ENCODE measurements around the gene LPIN1.

Gene LPIN1

DNA sequence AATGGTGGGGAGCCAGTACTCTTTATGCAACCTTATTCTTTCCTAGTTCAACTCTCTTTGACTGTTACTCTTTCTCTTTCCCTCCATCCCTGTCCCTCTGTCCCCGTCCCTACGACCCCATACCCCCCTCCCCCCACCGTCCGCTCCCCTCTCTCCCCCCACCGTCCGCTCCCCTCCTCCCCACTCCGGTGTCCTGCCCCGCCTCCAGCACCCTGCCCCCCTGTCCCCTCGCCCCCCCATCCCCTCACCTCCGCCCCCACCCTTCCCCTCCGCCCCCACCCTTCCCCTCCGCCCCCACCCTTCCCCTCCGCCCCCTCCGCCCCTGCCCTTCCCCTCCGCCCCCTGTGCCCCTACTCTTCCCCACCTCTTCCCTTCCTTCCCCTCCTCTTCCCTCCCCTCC is 128.4 kb downstream of the LPIN1 start:
- TF ChIP-seq, protein P1, sequence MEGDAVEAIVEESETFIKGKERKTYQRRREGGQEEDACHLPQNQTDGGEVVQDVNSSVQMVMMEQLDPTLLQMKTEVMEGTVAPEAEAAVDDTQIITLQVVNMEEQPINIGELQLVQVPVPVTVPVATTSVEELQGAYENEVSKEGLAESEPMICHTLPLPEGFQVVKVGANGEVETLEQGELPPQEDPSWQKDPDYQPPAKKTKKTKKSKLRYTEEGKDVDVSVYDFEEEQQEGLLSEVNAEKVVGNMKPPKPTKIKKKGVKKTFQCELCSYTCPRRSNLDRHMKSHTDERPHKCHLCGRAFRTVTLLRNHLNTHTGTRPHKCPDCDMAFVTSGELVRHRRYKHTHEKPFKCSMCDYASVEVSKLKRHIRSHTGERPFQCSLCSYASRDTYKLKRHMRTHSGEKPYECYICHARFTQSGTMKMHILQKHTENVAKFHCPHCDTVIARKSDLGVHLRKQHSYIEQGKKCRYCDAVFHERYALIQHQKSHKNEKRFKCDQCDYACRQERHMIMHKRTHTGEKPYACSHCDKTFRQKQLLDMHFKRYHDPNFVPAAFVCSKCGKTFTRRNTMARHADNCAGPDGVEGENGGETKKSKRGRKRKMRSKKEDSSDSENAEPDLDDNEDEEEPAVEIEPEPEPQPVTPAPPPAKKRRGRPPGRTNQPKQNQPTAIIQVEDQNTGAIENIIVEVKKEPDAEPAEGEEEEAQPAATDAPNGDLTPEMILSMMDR (IDR thresholded peaks at IDR 0.05; ENCODE audit: low read depth, low read length, missing control alignments) = no peak
- no peak overlapping the region for H3K4me3 ChIP-seq (replicated peaks; ENCODE audit: low read depth, low read length)
- no peak for DNase-seq (ENCODE audit: extremely low read depth, low read depth)

DNA sequence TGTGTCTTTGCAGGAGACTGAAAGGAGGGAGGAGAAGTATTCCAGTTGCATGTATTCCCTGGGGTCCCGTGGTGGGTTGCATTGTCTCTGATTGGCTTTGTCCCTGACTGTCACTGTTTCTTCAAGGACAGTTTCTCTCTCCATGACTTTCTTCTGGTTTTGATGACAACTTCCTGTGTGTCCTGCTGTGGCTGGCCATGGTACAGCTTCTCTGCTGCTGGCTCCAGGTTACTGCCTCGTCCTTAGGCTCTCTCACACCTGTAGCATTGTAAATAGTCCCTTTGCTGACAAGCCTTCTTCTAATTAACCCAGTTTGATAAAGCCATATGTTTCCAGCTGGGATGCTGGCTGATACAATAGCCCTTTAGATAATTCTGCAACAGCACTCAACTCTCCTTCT is 129.0 kb downstream of the LPIN1 start:
- no peak overlapping the region for H3K4me3 ChIP-seq (replicated peaks; ENCODE audit: low read depth, low read length)
- no peak for DNase-seq (ENCODE audit: extremely low read depth, low read depth)
- TF ChIP-seq, protein P1 (IDR thresholded peaks at IDR 0.05; ENCODE audit: low read depth, low read length, missing control alignments) = no peak

DNA sequence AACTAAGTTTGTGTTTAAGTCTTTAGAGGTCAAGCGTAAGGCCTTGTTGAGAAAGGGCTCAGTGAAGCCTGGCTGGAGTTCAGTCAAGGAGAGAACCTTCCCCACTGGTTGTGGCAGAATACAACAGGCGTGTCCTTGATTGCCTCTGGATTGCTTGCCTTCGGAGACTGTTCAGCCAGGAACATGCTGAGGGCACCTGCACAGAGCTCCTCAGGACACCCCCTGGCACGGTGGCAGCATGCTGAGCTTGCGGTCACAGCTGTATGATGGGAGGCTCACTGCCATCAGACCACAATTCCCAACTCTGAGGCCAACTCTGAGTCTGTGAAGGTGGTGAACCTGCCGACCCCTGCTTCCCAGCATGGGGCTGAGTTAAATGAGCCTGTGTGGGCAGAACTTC is 130.0 kb downstream of the LPIN1 start:
- H3K4me3 ChIP-seq (replicated peaks; ENCODE audit: low read depth, low read length) = no peak overlapping the region
- TF ChIP-seq, protein P1 (IDR thresholded peaks at IDR 0.05; ENCODE audit: low read depth, low read length, missing control alignments) = no peak
- DNase-seq (ENCODE audit: extremely low read depth, low read depth) = no peak

- no peak for DNase-seq (ENCODE audit: extremely low read depth, low read depth)
- TF ChIP-seq, protein P1 (IDR thresholded peaks at IDR 0.05; ENCODE audit: low read depth, low read length, missing control alignments) = no peak
- no peak overlapping the region for H3K4me3 ChIP-seq (replicated peaks; ENCODE audit: low read depth, low read length)
These were observed 130.5 kb downstream of the LPIN1 start for GRCh38 chr2:11876889-11877288.
